HG02870 (cell line): ENCODE measurements around the gene DLGAP1.
"Not testable (repeated sequence)": the region's sequence is repeated elsewhere in the genome, so short reads cannot be mapped to it uniquely, and the experiment has no call there.

Source experiments
- ATAC-seq: cut with Tn5 transposase; IDR thresholded peaks from one replicate; pipeline ENCODE4 v1.9.1; 2021; ENCODE audit warnings: mild to moderate bottlenecking, moderate library complexity; ENCODE audit not compliant: unreplicated experiment

DLGAP1 gene

GRCh38 chr18:4101009-4101408 is 354.1 kb downstream of the DLGAP1 start:
- ATAC-seq = no peak

- no peak for ATAC-seq
Measured at GRCh38 chr18:4096486-4096885, 358.6 kb downstream of the DLGAP1 start.

- no peak for ATAC-seq
Measured at GRCh38 chr18:4093676-4094075, 361.4 kb downstream of the DLGAP1 start.

- ATAC-seq = no peak
Measured at GRCh38 chr18:4084382-4084900, 370.7 kb downstream of the DLGAP1 start.

DNA sequence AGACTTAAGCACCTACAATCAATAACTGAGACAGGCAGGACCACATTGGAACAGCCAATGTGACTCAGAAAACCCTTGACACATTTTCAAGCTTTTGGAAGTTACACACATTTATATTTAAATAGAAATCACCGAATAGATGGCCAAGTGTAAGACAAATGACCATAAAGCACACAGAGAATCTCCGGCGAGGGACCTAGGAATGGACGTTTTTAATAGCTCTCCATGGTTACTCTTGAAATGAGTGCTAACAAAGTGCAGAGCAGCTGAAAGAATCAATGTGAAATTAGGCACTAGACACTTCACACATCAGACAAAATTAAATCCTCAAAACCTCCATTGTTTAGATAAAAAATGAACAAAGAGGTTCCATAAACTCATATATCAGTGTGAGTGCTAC is 376.9 kb downstream of the DLGAP1 start:
- no peak for ATAC-seq

- no peak for ATAC-seq
Measured at GRCh38 chr18:4077721-4078120, 377.4 kb downstream of the DLGAP1 start.

DNA sequence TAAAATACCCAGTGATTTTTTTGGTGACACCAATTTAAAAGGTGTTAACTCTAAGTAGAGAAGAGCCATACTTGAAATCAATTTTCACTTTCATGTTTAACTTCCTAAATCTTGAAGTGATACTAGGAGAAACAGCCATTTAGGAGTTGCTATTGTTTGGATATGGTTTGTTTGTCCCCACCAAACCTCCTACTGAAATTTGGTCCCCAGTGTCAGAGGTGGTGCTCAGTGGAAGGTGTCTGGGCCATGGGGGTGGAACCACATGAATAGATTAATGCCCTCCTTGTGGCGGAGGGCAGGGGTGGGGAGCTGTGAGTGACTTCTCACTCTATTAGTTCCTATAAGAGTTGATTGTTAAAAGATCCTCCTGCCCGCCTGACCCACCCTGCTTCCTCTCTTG is 377.9 kb downstream of the DLGAP1 start:
- no peak for ATAC-seq

GRCh38 chr18:4074647-4075046 is 380.5 kb downstream of the DLGAP1 start:
- ATAC-seq = no peak

- no peak for ATAC-seq
Measured at GRCh38 chr18:4069183-4069582, 385.9 kb downstream of the DLGAP1 start.

GRCh38 chr18:4068552-4069158 is 386.5 kb downstream of the DLGAP1 start:
- peak; percentile 84 for ATAC-seq

GRCh38 chr18:4063545-4063944 is 391.6 kb downstream of the DLGAP1 start:
- ATAC-seq = no peak

- no peak for ATAC-seq
Measured at GRCh38 chr18:4060427-4061281, 394.5 kb downstream of the DLGAP1 start.

GRCh38 chr18:4058179-4058578 is 396.9 kb downstream of the DLGAP1 start:
- ATAC-seq = no peak

- ATAC-seq = no peak
Measured at GRCh38 chr18:4040391-4041092, 414.6 kb downstream of the DLGAP1 start.

GRCh38 chr18:4035521-4035920 is 419.6 kb downstream of the DLGAP1 start:
- ATAC-seq = no peak

GRCh38 chr18:4034815-4035214 is 420.3 kb downstream of the DLGAP1 start:
- ATAC-seq = not testable (repeated sequence)

- no peak for ATAC-seq
Measured at GRCh38 chr18:4026542-4026941, 428.6 kb downstream of the DLGAP1 start.

GRCh38 chr18:4024702-4025101 is 430.4 kb downstream of the DLGAP1 start:
- ATAC-seq = no peak

DNA sequence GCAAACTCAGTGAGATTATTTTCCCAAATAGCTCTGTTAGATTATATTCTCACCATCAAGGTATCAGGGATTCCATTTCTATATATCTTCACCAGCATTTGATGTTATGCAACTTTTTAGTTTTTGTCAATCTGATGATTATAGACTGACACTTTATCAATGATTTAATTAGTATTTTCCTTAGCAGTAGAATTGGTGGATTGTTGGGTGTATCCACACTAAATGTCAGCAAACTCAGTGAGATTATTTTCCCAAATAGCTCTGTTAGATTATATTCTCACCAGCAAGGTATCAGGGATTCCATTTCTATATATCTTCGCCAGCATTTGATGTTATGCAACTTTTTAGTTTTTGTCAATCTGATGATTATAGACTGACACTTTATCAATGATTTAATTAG is 432.4 kb downstream of the DLGAP1 start:
- not testable (repeated sequence) for ATAC-seq

- no peak for ATAC-seq
Measured at GRCh38 chr18:4020026-4020425, 435.1 kb downstream of the DLGAP1 start.

- ATAC-seq = peak; percentile 73
Measured at GRCh38 chr18:4017480-4017879, 437.6 kb downstream of the DLGAP1 start.
